Measurements from ENCODE around the gene GTF3C6.
"Not testable (repeated sequence)": the region's sequence is repeated elsewhere in the genome, so short reads cannot be mapped to it uniquely, and the experiment has no call there.

The GTF3C6 gene

GRCh38 chr6:110951986-110952794 lies 6.3 kb upstream of the GTF3C6 start:
- no peak overlapping the region for H3K4me3 ChIP-seq (ENCODE audit: low read depth, low read length)
- TF ChIP-seq, protein P1, sequence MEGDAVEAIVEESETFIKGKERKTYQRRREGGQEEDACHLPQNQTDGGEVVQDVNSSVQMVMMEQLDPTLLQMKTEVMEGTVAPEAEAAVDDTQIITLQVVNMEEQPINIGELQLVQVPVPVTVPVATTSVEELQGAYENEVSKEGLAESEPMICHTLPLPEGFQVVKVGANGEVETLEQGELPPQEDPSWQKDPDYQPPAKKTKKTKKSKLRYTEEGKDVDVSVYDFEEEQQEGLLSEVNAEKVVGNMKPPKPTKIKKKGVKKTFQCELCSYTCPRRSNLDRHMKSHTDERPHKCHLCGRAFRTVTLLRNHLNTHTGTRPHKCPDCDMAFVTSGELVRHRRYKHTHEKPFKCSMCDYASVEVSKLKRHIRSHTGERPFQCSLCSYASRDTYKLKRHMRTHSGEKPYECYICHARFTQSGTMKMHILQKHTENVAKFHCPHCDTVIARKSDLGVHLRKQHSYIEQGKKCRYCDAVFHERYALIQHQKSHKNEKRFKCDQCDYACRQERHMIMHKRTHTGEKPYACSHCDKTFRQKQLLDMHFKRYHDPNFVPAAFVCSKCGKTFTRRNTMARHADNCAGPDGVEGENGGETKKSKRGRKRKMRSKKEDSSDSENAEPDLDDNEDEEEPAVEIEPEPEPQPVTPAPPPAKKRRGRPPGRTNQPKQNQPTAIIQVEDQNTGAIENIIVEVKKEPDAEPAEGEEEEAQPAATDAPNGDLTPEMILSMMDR (IDR thresholded peaks at IDR 0.05; ENCODE audit: low read depth, low read length) = no peak

DNA sequence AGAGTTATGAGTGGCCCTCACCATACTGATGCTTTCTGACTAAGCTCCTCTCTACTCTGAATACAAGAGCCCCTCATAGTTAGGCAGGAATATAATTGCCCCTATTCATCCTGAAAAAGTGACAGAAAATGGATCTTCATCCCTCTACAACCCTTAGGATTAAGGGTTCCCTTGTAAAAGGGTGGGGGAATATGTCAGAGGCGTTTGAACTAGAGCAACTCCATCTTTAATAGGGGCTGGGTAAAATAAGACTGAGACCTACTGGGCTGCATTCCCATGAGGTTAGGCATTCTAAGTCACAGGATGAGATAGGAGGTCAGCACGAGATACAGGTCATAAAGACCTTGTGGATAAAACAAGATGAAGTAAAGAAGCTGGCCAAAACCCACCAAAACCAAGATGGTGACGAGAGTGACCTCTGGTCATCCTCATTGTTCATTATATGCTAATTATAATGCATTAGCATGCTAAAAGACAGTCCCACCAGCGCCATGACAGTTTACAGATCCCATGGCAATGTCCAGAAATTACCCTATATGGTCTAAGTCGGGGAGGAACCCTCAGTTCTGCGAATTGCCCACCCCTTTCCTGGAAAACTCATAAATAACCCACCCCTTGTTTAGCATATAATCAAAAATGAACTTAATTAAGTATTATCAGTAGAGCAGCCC lies 4.7 kb upstream of the GTF3C6 start:
- no peak overlapping the region for H3K4me3 ChIP-seq (ENCODE audit: low read depth, low read length)
- TF ChIP-seq, protein P1 (IDR thresholded peaks at IDR 0.05; ENCODE audit: low read depth, low read length) = no peak

- H3K4me3 ChIP-seq (ENCODE audit: low read depth, low read length) = no peak overlapping the region
- TF ChIP-seq, protein P1 (IDR thresholded peaks at IDR 0.05; ENCODE audit: low read depth, low read length) = no peak
Observed at GRCh38 chr6:110960014-110960390, 1.5 kb downstream of the GTF3C6 start.

DNA sequence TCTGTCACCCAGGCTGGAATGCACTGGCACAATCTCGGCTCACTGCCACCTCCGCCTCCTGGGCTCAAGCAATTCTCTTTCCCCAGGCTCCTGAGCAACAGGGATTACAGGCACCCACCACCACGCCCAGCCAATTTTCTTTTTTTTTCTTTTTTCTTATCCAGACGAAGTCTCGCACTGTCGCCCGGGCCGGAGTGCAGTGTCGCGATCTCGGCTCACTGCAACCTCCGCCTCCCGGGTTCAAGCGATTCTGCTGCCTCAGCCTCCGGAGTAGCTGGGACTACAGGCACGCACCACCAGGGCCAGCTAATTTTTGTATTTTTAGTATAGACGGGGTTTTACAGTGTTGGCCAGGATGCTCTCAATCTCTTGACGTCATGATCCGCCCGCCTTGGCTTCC lies 4.1 kb downstream of the GTF3C6 start:
- not testable (repeated sequence) for H3K4me3 ChIP-seq (ENCODE audit: low read depth, low read length)

DNA sequence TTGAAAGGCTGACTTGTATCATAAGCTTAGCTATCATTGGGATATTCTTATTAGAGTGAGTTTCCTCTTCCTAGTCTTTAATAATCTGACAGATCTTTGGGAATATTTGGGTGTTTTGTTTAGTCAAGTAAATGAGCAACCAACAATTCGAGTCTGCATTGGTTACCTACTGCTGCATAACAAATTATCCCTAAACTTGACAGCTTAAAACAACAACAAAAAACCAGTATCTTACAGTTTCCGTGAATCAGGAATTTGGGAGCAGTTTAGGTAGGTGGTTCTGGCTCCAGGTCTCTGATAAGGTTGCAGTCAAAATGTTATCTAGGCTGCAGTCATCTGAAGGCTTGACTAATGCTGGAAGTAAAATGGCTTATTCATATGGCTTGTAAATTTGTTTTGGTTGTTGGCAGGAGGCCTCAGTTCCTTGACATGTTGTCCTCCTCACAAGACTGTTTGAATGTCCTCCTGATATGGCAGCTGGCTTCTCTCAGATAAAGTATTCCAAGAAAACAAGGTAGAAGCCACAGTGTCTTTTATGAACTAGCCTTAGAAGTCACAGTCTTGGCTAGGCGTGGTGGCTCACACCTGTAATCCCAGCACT lies 7.2 kb downstream of the GTF3C6 start:
- TF ChIP-seq, protein P1 (IDR thresholded peaks at IDR 0.05; ENCODE audit: low read depth, low read length) = no peak
- no peak overlapping the region for H3K4me3 ChIP-seq (ENCODE audit: low read depth, low read length)

- not testable (repeated sequence) for H3K4me3 ChIP-seq (ENCODE audit: low read depth, low read length)
Observed at GRCh38 chr6:110968661-110969060, 10.2 kb downstream of the GTF3C6 start.

- H3K4me3 ChIP-seq (ENCODE audit: low read depth, low read length) = no peak overlapping the region
- TF ChIP-seq, protein P1 (IDR thresholded peaks at IDR 0.05; ENCODE audit: low read depth, low read length) = no peak
Observed at GRCh38 chr6:110971468-110971867, 13.0 kb downstream of the GTF3C6 start.

GRCh38 chr6:110976575-110976974 lies 18.1 kb downstream of the GTF3C6 start:
- TF ChIP-seq, protein P1 (IDR thresholded peaks at IDR 0.05; ENCODE audit: low read depth, low read length) = no peak
- no peak overlapping the region for H3K4me3 ChIP-seq (ENCODE audit: low read depth, low read length)
